Measurements from ENCODE around the gene RFTN1.
A peak's percentile ranks its signal among the peaks of the same experiment; 100 is the strongest.

The RFTN1 gene

GRCh38 chr3:16439163-16439847 lies 74.2 kb downstream of the RFTN1 start:
- H3K4me3 ChIP-seq (ENCODE audit: low read length): no peak overlapping the region
- TF ChIP-seq, protein P1, sequence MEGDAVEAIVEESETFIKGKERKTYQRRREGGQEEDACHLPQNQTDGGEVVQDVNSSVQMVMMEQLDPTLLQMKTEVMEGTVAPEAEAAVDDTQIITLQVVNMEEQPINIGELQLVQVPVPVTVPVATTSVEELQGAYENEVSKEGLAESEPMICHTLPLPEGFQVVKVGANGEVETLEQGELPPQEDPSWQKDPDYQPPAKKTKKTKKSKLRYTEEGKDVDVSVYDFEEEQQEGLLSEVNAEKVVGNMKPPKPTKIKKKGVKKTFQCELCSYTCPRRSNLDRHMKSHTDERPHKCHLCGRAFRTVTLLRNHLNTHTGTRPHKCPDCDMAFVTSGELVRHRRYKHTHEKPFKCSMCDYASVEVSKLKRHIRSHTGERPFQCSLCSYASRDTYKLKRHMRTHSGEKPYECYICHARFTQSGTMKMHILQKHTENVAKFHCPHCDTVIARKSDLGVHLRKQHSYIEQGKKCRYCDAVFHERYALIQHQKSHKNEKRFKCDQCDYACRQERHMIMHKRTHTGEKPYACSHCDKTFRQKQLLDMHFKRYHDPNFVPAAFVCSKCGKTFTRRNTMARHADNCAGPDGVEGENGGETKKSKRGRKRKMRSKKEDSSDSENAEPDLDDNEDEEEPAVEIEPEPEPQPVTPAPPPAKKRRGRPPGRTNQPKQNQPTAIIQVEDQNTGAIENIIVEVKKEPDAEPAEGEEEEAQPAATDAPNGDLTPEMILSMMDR (IDR thresholded peaks at IDR 0.05; ENCODE audit: insufficient read depth, low read depth, low read length, missing control alignments): no peak
- DNase-seq (ENCODE audit: low read depth): peak; percentile 5

DNA sequence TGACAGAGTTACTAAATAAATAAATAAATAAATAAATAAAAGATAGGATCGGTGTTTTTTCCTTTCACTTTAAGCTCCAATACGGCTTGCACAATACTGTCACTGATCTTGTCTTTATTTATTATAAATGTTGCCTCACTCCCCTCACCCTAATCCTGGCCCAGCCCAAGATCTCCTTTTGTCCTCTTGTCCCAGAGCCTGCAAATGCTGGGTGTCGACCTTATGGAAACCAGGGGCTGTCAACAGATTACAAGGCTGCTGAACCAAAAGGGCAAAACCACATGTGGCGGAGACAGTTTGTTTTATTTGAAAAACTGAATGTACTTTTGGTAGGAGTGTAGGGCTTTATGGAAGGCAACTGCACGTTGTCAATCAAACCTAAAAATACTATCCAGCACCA lies 75.9 kb downstream of the RFTN1 start:
- no peak for DNase-seq (ENCODE audit: low read depth)
- H3K4me3 ChIP-seq (ENCODE audit: low read length): no peak overlapping the region
- TF ChIP-seq, protein P1 (IDR thresholded peaks at IDR 0.05; ENCODE audit: insufficient read depth, low read depth, low read length, missing control alignments): no peak

- DNase-seq (ENCODE audit: low read depth): no peak
- TF ChIP-seq, protein P1 (IDR thresholded peaks at IDR 0.05; ENCODE audit: insufficient read depth, low read depth, low read length, missing control alignments): no peak
- no peak overlapping the region for H3K4me3 ChIP-seq (ENCODE audit: low read length)
These were observed 79.8 kb downstream of the RFTN1 start for GRCh38 chr3:16433701-16434151.

DNA sequence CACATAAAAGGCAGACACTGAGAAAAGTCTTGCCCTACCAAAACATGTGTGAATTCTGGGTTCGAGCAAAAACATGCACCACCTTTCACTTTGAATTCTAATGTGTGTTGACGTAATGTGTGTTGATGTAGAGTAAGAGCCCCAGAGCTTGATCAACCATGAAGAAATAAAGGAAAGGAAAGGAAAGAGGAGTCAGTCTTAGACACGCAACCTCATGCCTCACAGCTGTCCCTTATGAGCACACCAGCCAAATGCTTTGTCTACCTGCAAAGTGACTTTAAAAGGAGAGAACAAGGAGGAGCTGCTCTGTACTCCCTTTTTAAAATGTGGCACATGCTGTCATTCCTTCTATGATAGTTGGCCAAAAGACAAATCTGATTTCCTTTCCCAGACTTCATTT lies 80.8 kb downstream of the RFTN1 start:
- TF ChIP-seq, protein P1 (IDR thresholded peaks at IDR 0.05; ENCODE audit: insufficient read depth, low read depth, low read length, missing control alignments): no peak
- no peak for DNase-seq (ENCODE audit: low read depth)
- no peak overlapping the region for H3K4me3 ChIP-seq (ENCODE audit: low read length)

DNA sequence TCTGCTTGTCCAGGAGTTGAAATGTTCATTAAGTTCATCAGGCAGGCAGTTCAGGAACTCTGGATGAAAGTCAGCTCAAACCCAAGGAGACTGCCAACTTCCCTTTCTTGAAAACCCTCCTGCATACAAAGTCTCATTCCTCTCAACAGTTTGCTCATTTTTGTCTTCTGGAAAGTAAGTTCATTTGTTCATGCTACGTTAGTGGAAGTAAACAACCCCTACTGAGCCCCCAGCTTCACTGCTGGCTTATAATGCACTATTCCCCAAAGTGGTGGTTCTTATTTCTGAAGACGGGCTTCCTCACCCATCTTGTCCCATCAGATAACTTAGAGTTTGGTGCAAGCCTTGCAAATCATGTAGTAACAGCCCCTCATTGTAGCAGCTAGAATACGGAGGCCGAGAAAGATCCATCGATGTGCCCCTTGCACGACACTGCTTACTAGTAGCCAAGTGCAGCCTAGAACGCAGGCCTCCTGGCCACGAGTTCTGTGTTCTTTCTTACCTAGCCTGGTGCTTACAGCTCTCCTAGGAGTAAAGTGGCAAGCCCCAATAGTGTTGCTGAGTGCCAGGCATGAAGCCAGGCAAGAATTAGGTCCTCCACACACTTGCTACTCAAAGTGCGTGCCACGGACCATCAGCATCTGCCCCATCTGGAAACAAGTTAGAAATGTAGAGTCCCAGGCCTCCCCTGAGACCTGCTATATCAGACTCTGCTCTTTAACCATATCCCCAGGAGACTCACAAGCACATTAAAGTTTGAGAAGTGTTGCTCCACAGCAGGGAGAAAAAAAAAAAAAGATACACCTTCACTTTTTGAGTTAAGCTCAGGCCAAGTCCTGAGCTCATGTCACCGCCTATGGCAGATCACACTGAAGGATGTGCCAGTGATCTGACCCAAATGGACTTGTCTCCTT lies 82.5 kb downstream of the RFTN1 start:
- no peak overlapping the region for H3K4me3 ChIP-seq (ENCODE audit: low read length)
- TF ChIP-seq, protein P1 (IDR thresholded peaks at IDR 0.05; ENCODE audit: insufficient read depth, low read depth, low read length, missing control alignments): no peak
- no peak for DNase-seq (ENCODE audit: low read depth)

GRCh38 chr3:16429086-16429485 lies 84.4 kb downstream of the RFTN1 start:
- TF ChIP-seq, protein P1 (IDR thresholded peaks at IDR 0.05; ENCODE audit: insufficient read depth, low read depth, low read length, missing control alignments): no peak
- DNase-seq (ENCODE audit: low read depth): peak; percentile 22

More at GRCh38 chr3:16429086-16429485, 84.4 kb downstream of the RFTN1 start:
- H3K4me3 ChIP-seq (ENCODE audit: low read length): no peak overlapping the region

Measured in epithelial cell of esophagus (primary cell).